Neutrophil (primary cell): ENCODE results near the gene TIRAP.

ENCODE experiments used
- H3K27ac ChIP-seq: fragments of 200-600 bp; sonication (generic); 2 replicates; pipeline ENCODE4 v1.5.1; 2016; ENCODE audit warnings: mild to moderate bottlenecking, moderate library complexity
- H3K27me3 ChIP-seq: fragments of 200-600 bp; sonication (generic); 2 replicates; pipeline ENCODE4 v1.6.0; 2016; ENCODE audit warnings: mild to moderate bottlenecking
- H3K36me3 ChIP-seq: fragments of 200-600 bp; sonication (generic); 2 replicates; pipeline ENCODE4 v1.5.1; 2017
- H3K4me1 ChIP-seq, 2 experiments: fragments of 200-600 bp in 1 of 2; sonication (generic) in 1 of 2; 1 replicate in 1 of 2; 2 replicates in 1 of 2; pipeline versions ENCODE4 v1.5.1 to v1.6.1; 2013 to 2016; ENCODE audit warnings: low read depth in 1 of 2, low read length in 1 of 2, mild to moderate bottlenecking in 1 of 2, moderate library complexity in 1 of 2; ENCODE audit not compliant: control insufficient read depth in 1 of 2, insufficient read depth in 1 of 2
- H3K4me3 ChIP-seq, 2 experiments: fragments of 200-600 bp in 1 of 2; sonication (generic) in 1 of 2; 1 replicate in 1 of 2; 2 replicates in 1 of 2; pipeline ENCODE4 v1.5.1; 2013 to 2016; ENCODE audit warnings: low read depth in 1 of 2, low read length in 1 of 2, mild to moderate bottlenecking in 1 of 2, moderate library complexity in 1 of 2
- H3K9me3 ChIP-seq: fragments of 200-600 bp; sonication (generic); 2 replicates; pipeline ENCODE4 v1.5.1; 2016
- TF ChIP-seq, protein P1 (sequence below): fragments of 200-600 bp; sonication (generic); IDR thresholded peaks from 2 replicates; pipeline ENCODE4 v1.5.1; 2016; ENCODE audit warnings: antibody characterized with exemption

The TIRAP gene

DNA sequence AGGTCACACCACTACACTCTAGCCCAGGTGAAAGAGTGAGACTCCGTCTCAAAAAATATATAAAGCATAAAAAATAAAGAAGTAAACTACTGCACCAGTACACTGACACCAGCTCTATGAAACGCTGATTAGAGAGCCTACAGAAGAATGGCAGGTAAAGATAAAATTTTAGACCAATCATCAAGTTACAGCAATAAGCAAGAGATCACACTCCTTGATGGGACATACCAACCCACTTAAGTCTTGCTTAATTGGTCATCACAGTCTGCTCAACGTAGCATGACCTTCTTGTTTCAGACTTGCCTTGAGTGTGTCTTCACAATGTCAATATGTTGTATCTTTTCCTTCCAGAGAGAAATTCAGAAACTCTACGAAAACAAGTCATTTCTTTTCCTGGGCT, 26.7 kb upstream of the TIRAP start:
- no peaks in the 10 kb centered on the region for H3K27me3 ChIP-seq
- no peak overlapping the region for H3K4me3 ChIP-seq
- H3K4me1 ChIP-seq = no peaks in the 10 kb centered on the region
- TF ChIP-seq, protein P1, sequence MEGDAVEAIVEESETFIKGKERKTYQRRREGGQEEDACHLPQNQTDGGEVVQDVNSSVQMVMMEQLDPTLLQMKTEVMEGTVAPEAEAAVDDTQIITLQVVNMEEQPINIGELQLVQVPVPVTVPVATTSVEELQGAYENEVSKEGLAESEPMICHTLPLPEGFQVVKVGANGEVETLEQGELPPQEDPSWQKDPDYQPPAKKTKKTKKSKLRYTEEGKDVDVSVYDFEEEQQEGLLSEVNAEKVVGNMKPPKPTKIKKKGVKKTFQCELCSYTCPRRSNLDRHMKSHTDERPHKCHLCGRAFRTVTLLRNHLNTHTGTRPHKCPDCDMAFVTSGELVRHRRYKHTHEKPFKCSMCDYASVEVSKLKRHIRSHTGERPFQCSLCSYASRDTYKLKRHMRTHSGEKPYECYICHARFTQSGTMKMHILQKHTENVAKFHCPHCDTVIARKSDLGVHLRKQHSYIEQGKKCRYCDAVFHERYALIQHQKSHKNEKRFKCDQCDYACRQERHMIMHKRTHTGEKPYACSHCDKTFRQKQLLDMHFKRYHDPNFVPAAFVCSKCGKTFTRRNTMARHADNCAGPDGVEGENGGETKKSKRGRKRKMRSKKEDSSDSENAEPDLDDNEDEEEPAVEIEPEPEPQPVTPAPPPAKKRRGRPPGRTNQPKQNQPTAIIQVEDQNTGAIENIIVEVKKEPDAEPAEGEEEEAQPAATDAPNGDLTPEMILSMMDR = no peak
- no peaks in the 10 kb centered on the region for H3K9me3 ChIP-seq
- H3K27ac ChIP-seq = no peak overlapping the region
- H3K36me3 ChIP-seq = peaks cover 52% of the 10 kb centered on the region

DNA sequence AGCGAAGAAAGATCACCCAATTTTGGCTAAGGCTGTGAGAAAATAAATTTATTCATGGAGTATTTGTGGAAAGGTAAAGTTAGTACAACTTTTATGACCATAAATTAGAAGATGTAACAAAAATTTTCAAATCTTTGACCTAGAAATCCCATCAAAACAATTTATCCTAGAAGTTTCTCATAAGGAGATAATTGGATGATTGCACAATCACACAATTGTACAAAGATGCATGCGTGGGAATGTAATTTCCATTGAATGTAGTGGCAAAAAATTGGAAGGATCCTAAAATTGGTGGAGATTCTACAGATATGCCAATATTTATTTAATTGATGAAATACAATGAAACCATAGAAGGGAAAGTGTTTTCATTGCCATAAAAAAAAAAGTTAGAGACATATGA, 25.7 kb upstream of the TIRAP start:
- H3K9me3 ChIP-seq = no peaks in the 10 kb centered on the region
- H3K4me1 ChIP-seq = no peaks in the 10 kb centered on the region
- TF ChIP-seq, protein P1 = no peak
- no peak overlapping the region for H3K4me3 ChIP-seq
- H3K27me3 ChIP-seq = no peaks in the 10 kb centered on the region
- no peak overlapping the region for H3K27ac ChIP-seq
- peaks cover 60% of the 10 kb centered on the region for H3K36me3 ChIP-seq

DNA sequence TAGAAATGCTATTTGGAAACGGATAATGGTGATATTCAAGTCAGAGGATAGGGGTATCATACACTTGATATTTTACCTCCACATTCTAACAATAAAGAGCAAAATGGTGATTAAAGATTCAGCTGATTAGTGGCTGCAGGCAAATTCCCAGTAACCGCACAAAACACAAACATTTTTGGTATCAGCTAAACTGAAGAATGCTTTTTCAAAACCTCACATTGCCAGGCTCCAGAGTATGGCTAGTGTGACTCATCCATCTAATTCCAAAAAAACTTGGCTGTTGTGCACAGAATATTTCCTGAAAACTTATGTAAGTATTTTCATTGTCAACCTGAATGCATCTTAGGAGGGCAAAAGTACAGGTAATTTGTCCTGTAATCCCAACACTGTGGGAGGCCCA, 25.1 kb upstream of the TIRAP start:
- H3K36me3 ChIP-seq = peaks cover 60% of the 10 kb centered on the region

DNA sequence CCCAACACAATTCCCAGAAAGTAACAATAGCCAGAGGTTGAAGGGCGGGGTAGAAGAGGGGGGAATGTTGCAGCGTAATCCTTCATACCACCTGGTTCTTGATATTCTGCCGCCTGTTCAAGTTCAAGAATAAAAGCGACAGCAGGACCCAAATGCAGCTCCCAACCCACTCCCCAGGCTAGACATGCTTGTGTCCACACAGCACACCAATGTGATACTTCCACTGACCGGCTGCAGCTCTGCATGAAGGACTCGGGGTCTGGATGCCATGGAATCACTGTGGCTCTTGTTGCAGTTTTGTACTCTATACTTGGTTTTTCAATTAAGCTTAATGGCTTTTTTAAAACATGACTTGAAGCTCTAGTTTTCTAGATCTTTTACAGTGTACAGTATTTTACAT, 20.7 kb upstream of the TIRAP start:
- no peaks in the 10 kb centered on the region for H3K9me3 ChIP-seq
- H3K27me3 ChIP-seq = no peaks in the 10 kb centered on the region
- TF ChIP-seq, protein P1 = no peak
- peaks cover 81% of the 10 kb centered on the region for H3K36me3 ChIP-seq
- no peak overlapping the region for H3K4me3 ChIP-seq
- peaks cover 0 to under 1% of the 10 kb centered on the region in 2 experiments for H3K4me1 ChIP-seq
- peak overlapping the region; percentile 11 for H3K27ac ChIP-seq

More for the DNA sequence above, 25.1 kb upstream of the TIRAP start:
- TF ChIP-seq, protein P1 = no peak
- Histone ChIP-seq H3K27me3 (no peaks in the 10 kb centered on the region), H3K9me3 (no peaks in the 10 kb centered on the region), H3K4me1 (no peaks in the 10 kb centered on the region), H3K27ac (no peak overlapping the region), H3K4me3 (no peak overlapping the region)

DNA sequence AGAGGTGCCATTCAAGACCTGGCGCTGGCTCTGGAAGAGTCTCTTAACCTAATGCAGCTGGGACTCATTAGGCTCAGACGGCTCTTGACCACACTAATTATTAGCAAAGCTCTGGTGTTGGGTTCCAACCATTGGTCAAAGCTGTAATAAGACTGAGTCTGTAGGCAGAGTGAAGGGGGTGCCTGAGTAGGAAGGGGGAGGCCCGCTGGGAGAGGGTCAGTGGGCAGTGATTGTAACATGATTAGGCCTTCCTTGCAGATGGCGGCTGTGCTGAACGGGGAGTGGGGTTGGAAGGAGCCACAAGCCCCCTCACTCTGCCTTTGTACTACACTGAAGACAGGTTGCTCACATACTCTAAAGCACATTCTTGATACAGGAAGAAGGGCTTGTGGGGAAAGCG, 19.4 kb upstream of the TIRAP start:
- Histone ChIP-seq H3K4me3 (no peak overlapping the region), H3K4me1 (peaks cover 10 to 11% of the 10 kb centered on the region in 2 experiments), H3K27me3 (no peaks in the 10 kb centered on the region), H3K27ac (no peak overlapping the region), H3K36me3 (peaks cover 76% of the 10 kb centered on the region), H3K9me3 (no peaks in the 10 kb centered on the region)
- TF ChIP-seq, protein P1 = no peak

DNA sequence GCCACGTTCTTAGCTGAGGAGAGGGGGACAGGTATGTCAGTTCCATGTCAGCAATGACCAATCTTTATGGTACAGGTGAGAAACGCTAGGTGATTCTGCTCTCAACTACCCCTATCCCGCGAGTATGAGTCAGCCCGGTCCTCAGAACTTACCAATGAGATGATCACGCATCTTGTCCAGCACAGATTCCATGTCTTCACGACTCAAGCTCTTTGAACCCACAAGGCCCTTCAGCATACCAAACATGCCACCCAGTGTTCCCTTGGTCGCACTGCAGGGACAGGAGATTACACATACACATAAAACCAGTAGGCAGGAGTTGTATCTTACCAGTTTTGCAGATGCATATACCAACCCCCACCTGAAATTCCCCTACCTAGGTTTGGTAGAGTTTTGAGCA, 17.1 kb upstream of the TIRAP start:
- no peak overlapping the region for H3K4me3 ChIP-seq
- H3K9me3 ChIP-seq = no peaks in the 10 kb centered on the region
- peak overlapping the region; percentile 10 for H3K27ac ChIP-seq
- H3K4me1 ChIP-seq = peaks cover 17 to 24% of the 10 kb centered on the region in 2 experiments
- H3K36me3 ChIP-seq = peaks cover 68% of the 10 kb centered on the region
- TF ChIP-seq, protein P1 = no peak
- no peaks in the 10 kb centered on the region for H3K27me3 ChIP-seq
